HG02870 (cell line): ENCODE results near the gene HSPA14.
"Not testable (repeated sequence)": the region's sequence is repeated elsewhere in the genome, so short reads cannot be mapped to it uniquely, and the experiment has no call there.

ENCODE experiments used
- ATAC-seq: cut with Tn5 transposase; IDR thresholded peaks from one replicate; pipeline ENCODE4 v1.9.1; 2021; ENCODE audit warnings: mild to moderate bottlenecking, moderate library complexity; ENCODE audit not compliant: unreplicated experiment

Gene HSPA14

GRCh38 chr10:14879124-14879927 lies 41.2 kb downstream of the HSPA14 start:
- peak; percentile 13 for ATAC-seq

- no peak for ATAC-seq
These were observed 41.8 kb downstream of the HSPA14 start for GRCh38 chr10:14879928-14880193.

GRCh38 chr10:14880229-14880628 lies 42.1 kb downstream of the HSPA14 start:
- no peak for ATAC-seq

GRCh38 chr10:14884082-14884481 lies 46.0 kb downstream of the HSPA14 start:
- no peak for ATAC-seq

GRCh38 chr10:14889318-14889717 lies 51.2 kb downstream of the HSPA14 start:
- ATAC-seq = no peak

- ATAC-seq = no peak
These were observed 53.0 kb downstream of the HSPA14 start for GRCh38 chr10:14891151-14891550.

- ATAC-seq = peak; percentile 55
These were observed 66.2 kb downstream of the HSPA14 start for GRCh38 chr10:14904316-14904732.

GRCh38 chr10:14904864-14905263 lies 66.8 kb downstream of the HSPA14 start:
- ATAC-seq = no peak

GRCh38 chr10:14905890-14906289 lies 67.8 kb downstream of the HSPA14 start:
- ATAC-seq = no peak

- no peak for ATAC-seq
These were observed 68.7 kb downstream of the HSPA14 start for GRCh38 chr10:14906765-14907164.

- not testable (repeated sequence) for ATAC-seq
These were observed 69.5 kb downstream of the HSPA14 start for GRCh38 chr10:14907591-14907990.

- no peak for ATAC-seq
These were observed 71.0 kb downstream of the HSPA14 start for GRCh38 chr10:14909101-14909500.

- ATAC-seq = no peak
These were observed 72.8 kb downstream of the HSPA14 start for GRCh38 chr10:14910953-14911352.

- no peak for ATAC-seq
These were observed 73.7 kb downstream of the HSPA14 start for GRCh38 chr10:14911801-14912200.

- ATAC-seq = no peak
These were observed 78.5 kb downstream of the HSPA14 start for GRCh38 chr10:14916600-14916999.

- no peak for ATAC-seq
These were observed 79.7 kb downstream of the HSPA14 start for GRCh38 chr10:14917827-14918226.

GRCh38 chr10:14918964-14919363 lies 80.9 kb downstream of the HSPA14 start:
- ATAC-seq = no peak
